Activated B cell treated with CpG ODN at 0.5 μM for 24 hours (primary cell): Measurements from ENCODE around the gene LMO1. TPM values are rescaled to one million over a fixed set of nuclear protein-coding genes. Genes with fewer than 3 reads are reported as not detected.

ENCODE experiments used
- ATAC-seq: fragments of 200-7000 bp; cut with Tn5 transposase; one replicate; pipeline ENCODE4 v1.10.0; 2021; ENCODE audit warnings: low read depth, mild to moderate bottlenecking, moderate library complexity
- CTCF ChIA-PET: fragments of 350-600 bp; sonication (Branson Sonifier 250); formaldehyde crosslinking; loops from one replicate; lab custom pipeline; 2021; ENCODE audit warnings: antibody characterized with exemption; lab: Charles Lee
- POLR2A ChIA-PET: fragments of 350-600 bp; sonication (Branson Sonifier 250); formaldehyde crosslinking; loops from one replicate; lab custom pipeline; 2021; ENCODE audit warnings: antibody characterized with exemption; lab: Charles Lee
- DNase-seq: peaks from one replicate; pipeline ENCODE4 v3.0.0; 2022
- H3K27ac Mint-ChIP-seq: one replicate; pipeline ENCODE4 v1.8.0; 2020; ENCODE audit warnings: mixed read lengths
- H3K27me3 Mint-ChIP-seq: one replicate; pipeline ENCODE4 v1.8.0; 2021; ENCODE audit warnings: mixed read lengths
- H3K36me3 Mint-ChIP-seq: one replicate; pipeline ENCODE4 v1.8.0; 2021; ENCODE audit warnings: low read depth, mixed read lengths
- H3K4me1 Mint-ChIP-seq: one replicate; pipeline ENCODE4 v1.8.0; 2021; ENCODE audit warnings: mixed read lengths
- H3K4me3 Mint-ChIP-seq: one replicate; pipeline ENCODE4 v1.8.0; 2020; ENCODE audit warnings: mild to moderate bottlenecking, mixed read lengths
- H3K9me3 Mint-ChIP-seq: one replicate; pipeline ENCODE4 v1.8.0; 2020; ENCODE audit warnings: mixed read lengths
- CTCF ChIP-seq: fragments of 200-600 bp; IDR thresholded peaks from one replicate; pipeline ENCODE4 v1.8.0; 2022; ENCODE audit warnings: antibody characterized with exemption, mild to moderate bottlenecking
- intact Hi-C: fragments of 100-400 bp; cut with micrococcal nuclease; formaldehyde crosslinking; loops from one replicate; pipeline ENCODE4 v1.15.1; 2024
- total RNA-seq: library from RNA; stranded (reverse); gene quantifications from 2 replicates; pipeline ENCODE4 v1.2.3, GENCODE V29; 2022

LMO1 gene
- total RNA-seq, 1 donor from 2014 or later = not detected

GRCh38 chr11:8199676-8200075 is 64.0 kb downstream of the LMO1 start:
- peaks cover 54% of the 10 kb centered on the region for H3K4me1 Mint-ChIP-seq
- H3K9me3 Mint-ChIP-seq = no peaks in the 10 kb centered on the region
- POLR2A ChIA-PET = interaction anchor here (1.2 kb wide), 1 partner anchor 483 kb away, joined by 3 read pairs; the partner anchor contains the start of genes RPL27A and TRIM66
- CTCF ChIA-PET = no interaction called here
- H3K4me3 Mint-ChIP-seq = no peak overlapping the region
- H3K27me3 Mint-ChIP-seq = peaks cover 2% of the 10 kb centered on the region
- ATAC-seq (no peak), DNase-seq (no peak)
- no peaks in the 10 kb centered on the region for H3K36me3 Mint-ChIP-seq
- TF ChIP-seq CTCF = no peak
- no peak overlapping the region for H3K27ac Mint-ChIP-seq
- intact Hi-C loops = loop anchor here (5.0 to 10.0 kb wide), 3 partner anchors 212 to 765 kb away; partner anchors contain the start of genes EIF3F and TMEM9B

- Mint-ChIP-seq H3K9me3 (no peaks in the 10 kb centered on the region), H3K27me3 (peaks cover 2% of the 10 kb centered on the region), H3K4me3 (no peak overlapping the region), H3K36me3 (no peaks in the 10 kb centered on the region), H3K4me1 (peaks cover 27% of the 10 kb centered on the region), H3K27ac (no peak overlapping the region)
- DNase-seq = no peak
- ChIA-PET CTCF (interaction anchor here (1.3 to 5.5 kb wide), 3 partner anchors 12 to 68 kb away, joined by 3 to 98 read pairs (median 70); partner anchors contain the start of gene LMO1), POLR2A (no interaction called here)
- ATAC-seq = no peak
- TF ChIP-seq CTCF = no peak
- intact Hi-C loops = no loop called here
These were observed 66.9 kb downstream of the LMO1 start for GRCh38 chr11:8196749-8197148.

GRCh38 chr11:8194956-8195355 is 68.7 kb downstream of the LMO1 start:
- POLR2A ChIA-PET = interaction anchor here (0.6 kb wide), 1 partner anchor 26 kb away, joined by 10 read pairs; no protein-coding TSS in a partner anchor
- CTCF ChIA-PET = interaction anchor here (0.9 to 5.5 kb wide), 4 partner anchors 9 to 70 kb away, joined by 3 to 98 read pairs (median 36); partner anchors contain the start of gene LMO1
- intact Hi-C loops = no loop called here

GRCh38 chr11:8192896-8193209 is 70.8 kb downstream of the LMO1 start:
- H3K27me3 Mint-ChIP-seq = peaks cover 2% of the 10 kb centered on the region
- H3K36me3 Mint-ChIP-seq = no peaks in the 10 kb centered on the region
- H3K4me3 Mint-ChIP-seq = no peak overlapping the region
- ChIA-PET CTCF (interaction anchor here (0.5 to 5.5 kb wide), 15 partner anchors 9 to 540 kb away, joined by 3 to 98 read pairs (median 9); partner anchors contain the start of gene LMO1), POLR2A (interaction anchor here (0.9 to 1.5 kb wide), 3 partner anchors 9 to 71 kb away, joined by 4 to 6 read pairs (median 5); partner anchors contain the start of gene LMO1)
- peaks cover 14% of the 10 kb centered on the region for H3K4me1 Mint-ChIP-seq
- no peak overlapping the region for H3K27ac Mint-ChIP-seq
- no peak for DNase-seq
- intact Hi-C loops = loop anchor here (1.0 kb wide), 5 partner anchors 9 to 373 kb away; partner anchors contain the start of gene LMO1
- no peaks in the 10 kb centered on the region for H3K9me3 Mint-ChIP-seq
- ATAC-seq = peak; percentile 37
- TF ChIP-seq CTCF = no peak

More at GRCh38 chr11:8194956-8195355, 68.7 kb downstream of the LMO1 start:
- Mint-ChIP-seq H3K27ac (no peak overlapping the region), H3K9me3 (no peaks in the 10 kb centered on the region), H3K4me1 (peaks cover 19% of the 10 kb centered on the region), H3K36me3 (no peaks in the 10 kb centered on the region), H3K4me3 (no peak overlapping the region), H3K27me3 (peaks cover 2% of the 10 kb centered on the region)
- ATAC-seq (no peak), DNase-seq (no peak)
- no peak for TF ChIP-seq CTCF
